Neural cell (in vitro differentiated cells): Measurements from ENCODE around the gene HRK.

Experiments
- EZH2 ChIP-seq: fragments of 200-600, 300-800 bp; shearing (Covaris generic), sonication (generic); IDR thresholded peaks from 2 replicates; pipeline ENCODE4 v1.6.1; 2014; ENCODE audit warnings: antibody characterized with exemption, low read length, borderline replicate concordance, mild to moderate bottlenecking; ENCODE audit not compliant: insufficient read depth, poor library complexity, severe bottlenecking
- MXI1 ChIP-seq: fragments of 450-650 bp; conservative IDR thresholded peaks from 2 replicates; pipeline ENCODE4 v1.6.1; 2014; ENCODE audit warnings: antibody characterized with exemption, mild to moderate bottlenecking; ENCODE audit not compliant: poor library complexity, severe bottlenecking
- POLR2AphosphoS5 ChIP-seq: IDR thresholded peaks from 2 replicates; pipeline ENCODE4 v1.6.1; 2012
- REST ChIP-seq: IDR thresholded peaks from 2 replicates; pipeline ENCODE4 v1.6.1; 2012; ENCODE audit warnings: borderline replicate concordance
- TAF1 ChIP-seq: IDR thresholded peaks from 2 replicates; pipeline ENCODE4 v1.6.1; 2012; ENCODE audit warnings: low read depth
- TF ChIP-seq, protein P1 (sequence below): fragments of 450-650 bp; IDR thresholded peaks from 2 replicates; pipeline ENCODE4 v1.5.1; 2014; ENCODE audit warnings: antibody characterized with exemption, mild to moderate bottlenecking, moderate library complexity; ENCODE audit not compliant: poor library complexity, severe bottlenecking

GRCh38 chr12:116906285-116906684 is 25.0 kb upstream of the HRK start:
- TF ChIP-seq, protein P1, sequence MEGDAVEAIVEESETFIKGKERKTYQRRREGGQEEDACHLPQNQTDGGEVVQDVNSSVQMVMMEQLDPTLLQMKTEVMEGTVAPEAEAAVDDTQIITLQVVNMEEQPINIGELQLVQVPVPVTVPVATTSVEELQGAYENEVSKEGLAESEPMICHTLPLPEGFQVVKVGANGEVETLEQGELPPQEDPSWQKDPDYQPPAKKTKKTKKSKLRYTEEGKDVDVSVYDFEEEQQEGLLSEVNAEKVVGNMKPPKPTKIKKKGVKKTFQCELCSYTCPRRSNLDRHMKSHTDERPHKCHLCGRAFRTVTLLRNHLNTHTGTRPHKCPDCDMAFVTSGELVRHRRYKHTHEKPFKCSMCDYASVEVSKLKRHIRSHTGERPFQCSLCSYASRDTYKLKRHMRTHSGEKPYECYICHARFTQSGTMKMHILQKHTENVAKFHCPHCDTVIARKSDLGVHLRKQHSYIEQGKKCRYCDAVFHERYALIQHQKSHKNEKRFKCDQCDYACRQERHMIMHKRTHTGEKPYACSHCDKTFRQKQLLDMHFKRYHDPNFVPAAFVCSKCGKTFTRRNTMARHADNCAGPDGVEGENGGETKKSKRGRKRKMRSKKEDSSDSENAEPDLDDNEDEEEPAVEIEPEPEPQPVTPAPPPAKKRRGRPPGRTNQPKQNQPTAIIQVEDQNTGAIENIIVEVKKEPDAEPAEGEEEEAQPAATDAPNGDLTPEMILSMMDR = no peak
- no peak for TF ChIP-seq TAF1
- TF ChIP-seq EZH2 = no peak
- no peak for TF ChIP-seq REST
- no peak for TF ChIP-seq MXI1
- TF ChIP-seq POLR2AphosphoS5 = no peak
